Lower leg skin (tissue), 4 donors: ENCODE data around the gene CACNA2D4. TPM values are rescaled to one million over a fixed set of nuclear protein-coding genes. Genes with fewer than 3 reads are reported as not detected.

ENCODE experiments used
- DNase-seq, 2 donors: peaks; one replicate each; pipeline ENCODE4 v3.0.0-alpha.2; 2019; ENCODE audit warnings: low spot score in 2 of 2
- H3K4me3 ChIP-seq: fragments of 200-600 bp; sonication (generic); 2 replicates; pipeline ENCODE4 v1.5.1; 2017; ENCODE audit warnings: mild to moderate bottlenecking, low read depth; ENCODE audit not compliant: poor library complexity, severe bottlenecking
- POLR2A ChIP-seq, 2 donors: fragments of 450-650 bp; IDR thresholded peaks; one replicate each; pipeline ENCODE4 v1.6.1; 2016 to 2017; ENCODE audit warnings: antibody characterized with exemption in 2 of 2, mild to moderate bottlenecking in 1 of 2, moderate library complexity in 1 of 2
- WGBS, 2 donors: methylation state at CpG; one replicate each; pipeline ENCODE4 v1.1.5; 2018; 5-methylcytosine and 5-hydroxymethylcytosine counted together
- intact Hi-C: fragments of 100-400 bp; cut with DNase I; formaldehyde crosslinking; loops from one replicate; pipeline ENCODE4 v1.15.0; 2023; ENCODE audit warnings: low total_unique reads
- total RNA-seq, 4 donors: library from RNA; depleted of rRNA; stranded (reverse); fragments of >200 nt; gene quantifications; one replicate each; pipeline ENCODE4 v1.1.0, GENCODE V29; 2016
- TF ChIP-seq, protein P1 (sequence below), 3 donors: fragments of 450-650 bp; IDR thresholded peaks; one replicate each; pipeline ENCODE4 v1.5.1; 2016; ENCODE audit warnings: antibody characterized with exemption in 3 of 3, mild to moderate bottlenecking in 3 of 3, moderate library complexity in 2 of 3

CACNA2D4 gene
- total RNA-seq, 4 donors from 2014 or later: 2.3 to 4.0 (median 3.1) TPM

DNA sequence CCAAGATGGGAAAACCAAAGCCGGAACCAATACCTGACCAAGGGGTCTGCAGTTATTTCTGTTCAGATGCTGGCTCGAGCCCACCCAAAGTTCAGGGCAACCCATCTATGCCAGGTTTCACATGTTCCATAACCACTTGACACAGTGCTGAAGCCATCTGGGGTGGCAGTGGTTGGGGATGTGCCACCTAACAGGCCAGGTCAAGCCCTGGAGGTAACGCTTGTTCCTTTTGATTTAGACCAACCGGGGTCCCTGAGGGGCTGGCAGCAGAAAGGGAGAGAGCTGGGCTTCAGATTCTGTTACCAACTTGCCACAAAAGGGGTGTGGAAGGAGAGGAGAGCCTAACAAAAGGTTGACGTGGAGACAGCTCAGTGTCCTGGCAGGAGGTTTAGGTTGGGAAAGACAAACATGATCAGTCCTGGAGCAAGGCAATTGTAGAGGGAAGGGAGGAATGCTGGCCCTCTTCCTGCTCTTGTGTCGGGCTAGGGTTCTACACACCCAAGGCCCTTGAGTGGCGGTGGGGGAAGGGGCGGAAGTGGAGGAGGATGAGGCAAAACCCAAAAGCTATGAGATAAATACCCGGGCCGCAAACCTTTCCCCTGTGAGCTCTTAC is 31.9 kb downstream of the CACNA2D4 start:
- TF ChIP-seq, protein P1, sequence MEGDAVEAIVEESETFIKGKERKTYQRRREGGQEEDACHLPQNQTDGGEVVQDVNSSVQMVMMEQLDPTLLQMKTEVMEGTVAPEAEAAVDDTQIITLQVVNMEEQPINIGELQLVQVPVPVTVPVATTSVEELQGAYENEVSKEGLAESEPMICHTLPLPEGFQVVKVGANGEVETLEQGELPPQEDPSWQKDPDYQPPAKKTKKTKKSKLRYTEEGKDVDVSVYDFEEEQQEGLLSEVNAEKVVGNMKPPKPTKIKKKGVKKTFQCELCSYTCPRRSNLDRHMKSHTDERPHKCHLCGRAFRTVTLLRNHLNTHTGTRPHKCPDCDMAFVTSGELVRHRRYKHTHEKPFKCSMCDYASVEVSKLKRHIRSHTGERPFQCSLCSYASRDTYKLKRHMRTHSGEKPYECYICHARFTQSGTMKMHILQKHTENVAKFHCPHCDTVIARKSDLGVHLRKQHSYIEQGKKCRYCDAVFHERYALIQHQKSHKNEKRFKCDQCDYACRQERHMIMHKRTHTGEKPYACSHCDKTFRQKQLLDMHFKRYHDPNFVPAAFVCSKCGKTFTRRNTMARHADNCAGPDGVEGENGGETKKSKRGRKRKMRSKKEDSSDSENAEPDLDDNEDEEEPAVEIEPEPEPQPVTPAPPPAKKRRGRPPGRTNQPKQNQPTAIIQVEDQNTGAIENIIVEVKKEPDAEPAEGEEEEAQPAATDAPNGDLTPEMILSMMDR (IDR thresholded peaks at IDR 0.05): no peak
- TF ChIP-seq POLR2A (IDR thresholded peaks at IDR 0.05): no peak
- H3K4me3 ChIP-seq: no peak overlapping the region
- no peak for DNase-seq
- WGBS, 2 donors: 79% methylated on average over 10 of the region's 10 CpGs
- intact Hi-C loops: no loop called here

DNA sequence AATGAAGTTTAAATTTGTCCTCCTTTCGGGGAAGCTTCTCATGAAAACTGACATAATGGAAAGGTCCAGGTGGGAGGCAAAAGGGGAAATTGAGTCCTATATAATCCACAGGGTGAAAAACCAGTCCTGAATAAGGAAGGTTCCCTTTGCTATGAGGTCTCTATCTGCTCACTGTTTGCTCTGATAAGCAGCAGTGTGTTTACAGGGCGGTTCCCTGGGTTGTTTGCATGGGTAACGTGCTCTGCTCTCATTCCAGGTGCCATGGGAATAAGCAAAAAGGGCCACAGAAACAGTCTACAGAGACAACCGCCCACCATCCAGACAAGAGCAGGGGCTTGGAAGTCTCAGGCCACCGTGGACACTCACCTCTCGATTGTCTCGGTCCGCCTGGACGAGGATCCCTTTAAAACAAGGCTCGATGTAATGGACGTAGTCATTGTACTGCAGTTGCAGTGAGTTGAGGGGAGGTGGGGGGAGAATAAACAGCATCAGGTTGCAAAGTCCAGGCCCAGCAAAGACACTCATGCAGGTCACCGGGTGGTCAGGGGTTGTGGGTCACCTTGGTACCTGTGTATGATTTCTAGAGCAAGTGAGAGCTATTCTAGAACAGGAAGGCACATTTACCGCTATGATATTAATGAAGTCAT is 32.7 kb downstream of the CACNA2D4 start:
- no peak for TF ChIP-seq POLR2A (IDR thresholded peaks at IDR 0.05)
- WGBS, 2 donors: 90 to 91% methylated on average over 13 of the region's 13 CpGs
- H3K4me3 ChIP-seq: no peak overlapping the region
- DNase-seq: no peak
- intact Hi-C loops: no loop called here

DNA sequence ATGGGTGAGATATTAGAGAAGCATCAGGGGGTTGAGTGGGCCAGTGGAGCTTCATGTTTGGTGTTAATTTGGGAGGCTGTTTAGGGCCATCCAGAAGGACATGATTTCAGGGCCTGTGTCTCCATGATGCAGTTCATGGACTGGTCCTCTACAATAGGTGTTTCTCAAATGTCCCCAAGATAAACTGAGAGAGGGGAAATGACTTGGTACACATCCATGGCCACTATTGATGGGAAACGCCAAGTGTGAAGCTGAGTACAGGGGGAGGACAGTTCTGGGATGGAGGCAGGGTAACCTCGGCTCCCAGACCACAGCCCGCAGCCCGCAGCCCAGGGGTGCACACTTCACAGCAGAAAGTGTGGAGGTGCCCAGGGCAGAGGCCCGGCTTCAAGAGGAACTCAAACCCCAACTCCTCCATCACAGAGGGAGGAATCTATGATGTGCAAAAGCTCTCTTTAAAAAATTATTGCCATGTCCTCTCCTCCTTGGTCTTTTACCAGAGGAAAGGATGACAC is 33.3 kb downstream of the CACNA2D4 start:
- intact Hi-C loops: no loop called here
- WGBS, 2 donors: 85 to 89% methylated on average over 5 of the region's 5 CpGs

DNA sequence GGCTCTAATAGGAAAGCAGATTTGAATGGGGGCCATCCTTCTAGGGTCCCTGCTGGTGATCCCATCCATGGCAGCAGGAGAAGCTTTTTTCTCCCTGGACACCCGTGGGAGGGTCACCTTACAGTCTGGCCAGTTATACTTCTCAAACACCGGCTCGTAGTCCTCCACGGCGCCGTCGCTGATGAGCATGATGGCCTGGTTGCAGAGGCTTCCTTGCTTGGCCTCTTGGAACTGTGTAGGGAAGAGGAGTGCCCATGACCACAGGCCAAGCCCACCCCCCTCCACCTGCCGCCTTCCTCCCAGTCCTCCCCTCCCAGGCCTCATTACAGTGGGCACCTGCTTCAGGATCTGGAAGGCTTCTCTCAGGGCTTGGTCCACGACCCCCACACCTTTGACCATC is 33.8 kb downstream of the CACNA2D4 start:
- TF ChIP-seq POLR2A (IDR thresholded peaks at IDR 0.05): no peak
- TF ChIP-seq, protein P1 (IDR thresholded peaks at IDR 0.05): no peak
- WGBS, 2 donors: 91 to 92% methylated on average over 9 of the region's 9 CpGs
- no peak overlapping the region for H3K4me3 ChIP-seq
- intact Hi-C loops: no loop called here
- peak in 1 of 2 donors; percentile 75 for DNase-seq

More for the DNA sequence above, 33.3 kb downstream of the CACNA2D4 start:
- no peak for TF ChIP-seq POLR2A (IDR thresholded peaks at IDR 0.05)
- TF ChIP-seq, protein P1 (IDR thresholded peaks at IDR 0.05): no peak
- peak in 1 of 2 donors; percentile 50 for DNase-seq
- no peak overlapping the region for H3K4me3 ChIP-seq

DNA sequence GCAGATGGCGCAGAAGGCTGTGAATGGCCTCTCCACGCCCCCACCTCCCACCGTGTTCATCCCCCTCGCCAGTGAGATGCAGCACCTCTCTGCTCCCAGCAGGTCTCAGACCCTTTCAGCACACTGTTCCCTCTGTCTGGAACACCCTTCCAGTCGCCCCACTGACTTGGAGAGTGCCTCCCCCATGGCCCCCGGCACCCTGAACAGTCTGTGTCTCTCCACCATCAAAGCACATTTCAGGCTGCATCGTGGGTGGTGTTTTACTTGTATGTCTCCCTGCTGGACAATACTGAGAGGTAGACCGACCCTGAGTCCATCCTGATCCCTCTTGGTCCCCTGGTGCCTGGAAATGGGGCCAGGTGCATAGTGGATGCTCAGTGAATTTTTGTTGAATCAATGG is 34.9 kb downstream of the CACNA2D4 start:
- intact Hi-C loops: no loop called here
- no peak overlapping the region for H3K4me3 ChIP-seq
- WGBS, 2 donors: 82 to 85% methylated on average over 8 of the region's 8 CpGs
- DNase-seq: peak in 1 of 2 donors; percentile 61
- no peak for TF ChIP-seq POLR2A (IDR thresholded peaks at IDR 0.05)
- TF ChIP-seq, protein P1 (IDR thresholded peaks at IDR 0.05): no peak

DNA sequence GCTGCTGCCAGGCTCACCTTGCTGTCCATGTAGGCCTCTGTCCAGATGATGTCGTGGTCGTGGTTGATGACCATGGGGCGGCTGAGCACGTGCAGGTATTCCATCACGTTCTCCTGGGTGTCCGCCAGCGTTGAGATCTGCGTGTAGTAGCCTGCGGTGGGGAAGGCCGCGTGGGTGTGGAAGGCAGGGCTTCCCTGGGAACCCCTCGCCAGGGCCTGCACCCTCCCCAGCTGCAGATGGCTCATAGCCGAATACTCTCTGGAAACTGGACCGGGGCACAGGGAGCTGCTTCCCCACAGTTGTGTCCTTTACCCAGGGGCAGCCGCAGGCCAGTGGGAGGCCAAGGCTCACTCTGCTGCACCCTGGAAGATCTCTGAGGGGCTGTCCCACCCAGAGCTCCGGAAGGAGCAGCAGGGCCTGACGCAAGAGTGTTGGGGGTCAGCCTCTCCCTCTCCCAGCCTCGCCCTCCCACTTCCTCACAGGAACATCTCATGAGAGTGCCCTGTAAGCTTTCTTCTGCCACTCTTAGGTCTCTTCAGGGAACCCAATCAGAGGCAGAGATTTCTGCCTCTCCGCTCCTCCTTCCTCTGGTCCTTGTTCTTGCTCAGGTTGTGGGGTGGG is 35.5 kb downstream of the CACNA2D4 start:
- no peak for TF ChIP-seq POLR2A (IDR thresholded peaks at IDR 0.05)
- TF ChIP-seq, protein P1 (IDR thresholded peaks at IDR 0.05): no peak
- H3K4me3 ChIP-seq: no peak overlapping the region
- WGBS, 2 donors: 78 to 83% methylated on average over 19 of the region's 19 CpGs
- peak in 1 of 2 donors; percentile 52 for DNase-seq
- intact Hi-C loops: no loop called here
